Activated CD4-positive, alpha-beta T cell treated with anti-CD3 and anti-CD28 coated beads, Interleukin-2, Interleukin-4, amounts not matched to agents 100 ng/mL and 50 ng/mL, durations not matched to agents 16 hours and 8 hours (primary cell): Measurements from ENCODE around the gene ZNF397.
"Not testable (repeated sequence)": the region's sequence is repeated elsewhere in the genome, so short reads cannot be mapped to it uniquely, and the experiment has no call there.

Experiments
- DNase-seq: peaks from one replicate; pipeline ENCODE4 v3.0.0-alpha.2; 2020; ENCODE audit warnings: low spot score

The ZNF397 gene

DNA sequence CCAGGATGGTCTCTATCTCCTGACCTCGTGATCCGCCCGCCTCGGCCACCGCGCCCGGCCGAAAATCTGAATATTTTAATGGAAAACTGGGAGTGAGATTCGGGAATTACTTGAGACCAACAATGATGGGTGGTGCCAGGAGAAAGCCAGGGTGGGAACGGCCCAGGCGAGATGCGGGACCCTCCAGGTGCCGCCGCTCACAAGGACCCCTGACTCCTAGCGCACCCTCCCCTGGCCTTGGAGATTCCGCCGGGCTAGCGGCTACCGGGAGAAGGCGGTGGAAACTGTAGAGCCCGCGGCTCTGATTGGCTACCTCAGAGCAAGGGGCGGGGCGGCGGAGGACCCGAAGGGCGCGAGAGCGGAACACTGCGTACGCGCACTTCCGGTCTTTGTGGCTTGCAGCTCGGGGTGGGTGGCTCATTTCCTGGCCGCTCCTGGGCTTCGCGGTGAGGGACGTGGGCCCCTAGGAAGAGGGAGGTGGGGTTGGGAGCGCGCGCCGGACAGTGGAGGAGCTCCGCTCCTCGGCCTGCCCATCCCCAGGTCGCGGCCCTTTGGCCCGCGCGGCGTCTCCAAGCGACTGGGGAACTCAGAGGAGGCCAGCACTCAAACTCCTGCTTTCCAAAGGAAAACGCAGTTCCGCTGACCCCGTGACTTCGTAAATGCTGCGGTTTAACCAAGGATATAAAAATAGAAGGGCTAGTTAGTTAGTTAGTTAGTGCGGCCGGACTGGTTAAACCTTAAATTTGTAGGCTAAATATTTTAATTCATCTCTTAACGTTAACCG lies at the start of gene ZNF397:
Gene ZNF397, plus strand, starts transcription at position 371 of the 784 bp plus-strand sequence. CDS start 1,437 bp downstream, outside the sequence.
- peak; percentile 96 for DNase-seq

DNA sequence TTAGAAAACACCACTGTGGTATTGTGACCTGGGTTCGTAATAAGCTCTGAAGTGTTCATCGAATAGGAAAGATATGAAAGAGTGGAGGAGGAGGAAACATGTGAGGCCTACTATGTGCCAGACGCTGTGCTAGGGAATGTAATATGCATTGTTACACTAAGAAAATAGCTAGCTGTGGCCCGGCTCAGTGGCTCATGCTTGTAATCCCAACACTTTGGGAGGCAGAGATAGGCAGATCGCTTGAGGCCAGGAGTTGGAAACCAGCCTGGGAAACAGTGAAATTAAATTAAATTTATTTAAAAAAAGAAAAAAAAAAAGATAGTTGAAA lies 49.2 kb upstream of the ZNF397 start:
- DNase-seq: no peak

DNA sequence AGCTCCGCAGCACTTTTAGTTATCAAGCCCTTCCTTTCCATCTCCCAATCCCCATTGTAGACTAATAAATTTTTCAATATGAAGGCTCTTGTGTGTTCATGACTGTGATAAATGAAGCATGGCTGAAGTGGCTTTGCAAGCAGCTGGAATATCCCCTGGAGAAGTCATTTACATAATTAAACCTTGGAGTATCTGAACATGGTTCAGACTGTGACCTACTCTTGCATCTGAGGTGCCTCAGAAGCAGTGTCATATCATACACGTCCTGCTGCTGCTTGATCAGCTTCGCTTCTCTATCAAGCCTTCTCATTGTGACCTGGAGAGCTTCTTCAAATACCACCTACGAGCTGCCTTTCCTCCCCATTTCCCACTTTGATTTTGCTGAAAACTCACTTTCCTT lies 48.4 kb upstream of the ZNF397 start:
- no peak for DNase-seq

DNA sequence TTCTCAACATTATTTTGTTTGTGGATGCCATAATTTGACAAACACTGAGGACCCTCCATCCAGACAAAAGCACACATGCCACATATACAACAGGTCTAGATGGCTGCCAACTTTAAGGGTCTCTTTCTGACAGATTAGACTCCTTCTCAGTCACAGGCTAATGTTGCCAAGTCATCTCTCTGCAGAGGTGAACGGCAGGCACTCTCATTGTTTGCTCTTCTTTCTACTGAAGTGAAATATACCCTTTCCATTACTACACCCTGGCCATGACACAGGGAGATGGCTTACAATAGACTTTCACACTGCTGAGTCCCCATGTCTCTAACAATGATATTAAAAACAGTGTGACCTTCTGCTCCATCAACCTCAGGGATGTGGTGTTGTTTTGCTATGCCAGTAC lies 47.5 kb upstream of the ZNF397 start:
- DNase-seq: no peak

DNA sequence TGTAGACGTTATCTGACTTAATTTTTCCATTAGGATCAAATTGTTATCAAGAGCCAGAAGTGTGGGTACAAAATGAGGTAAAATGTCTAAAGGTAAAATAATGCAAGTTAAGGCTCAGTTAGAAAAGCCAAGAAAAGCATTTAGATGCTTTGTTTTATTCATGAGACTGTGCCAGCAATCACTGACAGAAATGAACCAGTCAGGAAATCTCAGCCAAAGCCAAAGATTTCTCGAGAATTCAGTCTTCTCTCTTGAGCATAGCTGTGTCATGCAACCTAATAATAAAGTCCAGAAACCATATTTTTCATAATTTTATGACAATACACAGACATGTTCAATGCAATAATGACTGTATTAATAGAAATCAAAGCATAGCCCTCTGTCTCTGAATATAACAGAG lies 43.5 kb upstream of the ZNF397 start:
- DNase-seq: no peak

DNA sequence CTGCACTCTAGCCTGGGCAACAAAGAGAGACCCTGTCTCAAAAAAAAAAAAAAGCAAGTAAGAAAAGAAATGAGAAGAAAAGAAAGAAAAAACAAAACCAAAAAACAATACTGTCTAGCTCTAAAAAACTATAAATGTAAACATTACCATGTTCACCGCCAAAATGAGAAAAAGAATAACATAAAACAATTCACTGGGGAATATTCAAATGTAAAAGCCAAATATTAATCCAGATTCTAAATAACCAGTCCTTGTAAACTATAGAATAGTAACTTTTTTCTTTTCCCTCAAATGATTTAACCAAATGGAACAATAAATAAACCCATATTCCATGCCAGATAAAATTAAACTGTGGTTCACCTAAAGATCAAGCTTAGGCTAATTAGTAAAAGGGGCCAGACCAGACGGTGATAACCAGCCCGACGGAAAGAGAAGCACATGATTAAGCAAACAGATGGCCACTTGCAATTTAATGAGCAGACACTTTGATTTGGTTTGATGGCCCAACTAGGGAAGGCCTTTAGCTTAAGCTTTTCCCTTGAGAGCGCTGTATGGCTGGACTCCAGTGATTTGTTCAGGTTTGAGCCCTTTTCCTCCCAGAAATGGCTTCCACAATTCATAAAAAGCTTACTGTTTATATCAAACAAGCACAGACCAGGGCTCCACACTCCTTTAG lies 39.4 kb upstream of the ZNF397 start:
- DNase-seq: no peak

DNA sequence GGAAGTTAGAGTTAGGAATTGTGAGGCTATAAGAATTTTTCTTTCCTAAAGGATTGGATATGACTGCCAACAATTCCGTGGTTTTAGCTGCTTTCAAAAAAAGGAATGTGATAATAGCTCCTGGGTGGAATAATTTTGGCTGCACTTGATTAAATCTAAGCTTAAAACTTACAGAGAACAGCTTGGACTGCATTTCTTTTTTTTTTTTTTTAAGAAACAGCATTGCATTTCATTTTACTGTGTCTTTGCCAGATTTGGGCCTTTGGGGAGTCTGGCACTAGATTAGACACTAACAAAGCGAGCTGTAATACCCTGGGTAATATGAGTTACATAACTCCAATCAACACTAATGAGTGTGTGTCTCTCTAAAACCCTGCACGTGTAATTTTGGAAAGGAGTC lies 37.8 kb upstream of the ZNF397 start:
- DNase-seq: no peak

DNA sequence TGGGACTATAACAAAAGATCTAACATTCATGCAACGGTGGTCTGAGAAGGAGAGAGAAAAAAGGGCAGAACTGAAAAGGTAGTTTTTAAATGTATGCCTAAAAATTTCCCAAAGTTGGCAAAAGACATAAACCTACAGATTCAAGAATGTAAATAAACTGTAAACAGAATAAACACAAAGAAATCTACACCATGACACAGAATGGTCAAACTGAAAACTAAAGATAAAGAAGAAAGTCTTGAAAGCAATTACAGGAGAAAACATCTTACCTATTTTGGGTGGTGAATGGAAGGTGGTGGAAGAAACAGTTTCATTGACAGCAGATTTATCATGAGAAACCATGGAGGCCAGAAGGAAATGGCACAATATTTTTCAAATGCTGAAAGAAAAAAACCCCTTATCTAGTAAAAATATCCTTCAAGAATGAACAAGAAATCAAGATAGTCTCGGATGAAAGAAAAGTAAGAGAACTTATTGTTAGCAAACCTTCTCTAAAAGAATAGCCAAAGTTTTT lies 35.6 kb upstream of the ZNF397 start:
- no peak for DNase-seq

DNA sequence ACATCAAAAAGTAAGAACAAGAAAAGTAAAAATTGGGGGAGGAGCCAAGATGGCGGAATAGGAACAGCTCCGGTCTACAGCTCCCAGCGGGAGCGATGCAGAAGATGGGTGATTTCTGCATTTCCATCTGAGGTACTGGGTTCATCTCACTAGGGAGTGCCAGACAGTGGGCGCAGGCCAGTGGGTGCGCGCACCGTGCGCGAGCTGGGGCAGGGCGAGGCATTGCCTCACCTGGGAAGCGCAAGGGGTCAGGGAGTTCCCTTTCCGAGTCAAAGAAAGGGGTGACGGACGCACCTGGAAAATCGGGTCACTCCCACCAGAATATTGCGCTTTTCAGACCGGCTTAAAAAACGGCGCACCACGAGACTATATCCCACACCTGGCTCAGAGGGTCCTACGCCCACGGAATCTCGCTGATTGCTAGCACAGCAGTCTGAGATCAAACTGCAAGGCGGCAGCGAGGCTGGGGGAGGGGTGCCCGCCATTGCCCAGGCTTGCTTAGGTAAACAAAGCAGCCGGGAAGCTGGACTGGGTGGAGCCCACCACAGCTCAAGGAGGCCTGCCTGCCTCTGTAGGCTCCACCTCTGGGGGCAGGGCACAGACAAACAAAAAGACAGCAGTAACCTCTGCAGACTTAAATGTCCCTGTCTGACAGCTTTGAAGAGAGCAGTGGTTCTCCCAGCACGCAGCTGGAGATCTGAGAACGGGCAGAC lies 34.9 kb upstream of the ZNF397 start:
- DNase-seq: not testable (repeated sequence)

DNA sequence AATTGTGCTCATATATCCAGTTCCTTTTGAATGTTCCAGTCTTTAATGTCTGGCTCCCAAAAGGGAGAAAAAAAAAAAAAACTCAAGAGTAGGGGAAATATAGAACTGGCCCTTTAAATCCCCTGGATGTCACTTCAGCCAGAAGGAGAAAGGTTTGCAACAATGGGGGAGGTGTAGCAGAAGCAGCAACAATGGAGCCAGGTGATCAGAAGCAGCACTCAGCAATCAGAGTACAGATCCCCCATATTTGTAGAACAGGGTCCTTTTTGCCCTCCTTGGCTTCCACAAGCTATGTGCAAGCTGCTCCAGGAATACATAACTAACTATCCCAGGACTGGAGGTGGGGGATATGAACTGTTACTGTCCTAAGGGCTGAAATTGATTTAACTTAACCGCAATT lies 25.8 kb upstream of the ZNF397 start:
- no peak for DNase-seq

DNA sequence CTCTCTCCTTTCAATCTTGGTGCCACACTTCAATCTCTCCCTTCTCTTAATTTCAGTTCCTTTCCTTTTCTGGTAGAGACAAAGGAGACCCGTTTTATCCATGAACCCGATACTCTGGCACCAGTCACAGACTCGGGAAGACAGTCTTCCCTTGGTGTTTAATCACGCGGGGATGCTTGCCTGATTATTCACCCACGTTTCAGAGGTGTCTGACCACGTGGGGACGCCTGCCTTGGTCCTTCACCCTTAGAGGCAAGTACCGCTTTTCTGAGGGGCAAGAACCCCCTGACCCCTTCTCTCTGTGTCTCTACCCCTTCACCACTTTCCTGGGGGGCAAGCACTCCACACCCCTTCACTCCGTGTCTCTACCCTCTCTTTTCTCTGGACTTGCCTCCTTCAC lies 24.2 kb upstream of the ZNF397 start:
- DNase-seq: not testable (repeated sequence)

DNA sequence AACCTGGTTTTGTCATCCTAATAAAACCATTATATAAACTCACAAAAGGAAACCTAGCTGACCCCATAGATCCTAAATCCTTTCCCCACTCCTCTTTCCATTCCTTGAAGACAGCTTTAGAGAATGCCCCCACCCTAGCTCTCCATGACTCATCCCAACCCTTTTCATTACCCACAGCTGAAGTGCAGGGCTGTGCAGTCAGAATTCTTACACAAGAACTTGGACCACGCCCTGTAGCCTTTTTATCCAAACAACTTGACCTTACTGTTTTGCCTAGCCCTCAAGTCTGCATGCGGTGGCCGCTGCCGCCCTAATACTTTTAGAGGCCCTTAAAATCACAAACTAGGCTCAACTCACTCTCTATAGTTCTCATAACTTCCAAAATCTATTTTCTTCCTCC lies 21.5 kb upstream of the ZNF397 start:
- DNase-seq: not testable (repeated sequence)

DNA sequence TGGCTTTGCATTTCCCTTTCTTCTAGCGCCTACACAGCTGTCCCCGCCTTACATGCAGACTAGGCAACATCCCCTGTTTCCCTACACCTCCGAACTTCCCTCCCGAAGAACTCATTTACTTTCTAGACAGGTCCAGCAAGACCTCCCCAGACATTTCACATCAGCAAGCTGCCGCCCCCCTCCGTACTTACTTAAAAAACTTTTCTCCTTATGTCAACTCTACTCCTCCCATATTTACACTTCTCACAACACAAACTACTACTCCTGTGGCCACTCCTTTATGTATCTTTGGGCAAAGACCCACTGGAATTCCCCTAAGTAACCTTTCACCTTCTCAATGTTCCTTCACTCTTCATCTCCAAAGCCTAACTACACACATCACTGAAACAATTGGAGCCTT lies 20.4 kb upstream of the ZNF397 start:
- no peak for DNase-seq

DNA sequence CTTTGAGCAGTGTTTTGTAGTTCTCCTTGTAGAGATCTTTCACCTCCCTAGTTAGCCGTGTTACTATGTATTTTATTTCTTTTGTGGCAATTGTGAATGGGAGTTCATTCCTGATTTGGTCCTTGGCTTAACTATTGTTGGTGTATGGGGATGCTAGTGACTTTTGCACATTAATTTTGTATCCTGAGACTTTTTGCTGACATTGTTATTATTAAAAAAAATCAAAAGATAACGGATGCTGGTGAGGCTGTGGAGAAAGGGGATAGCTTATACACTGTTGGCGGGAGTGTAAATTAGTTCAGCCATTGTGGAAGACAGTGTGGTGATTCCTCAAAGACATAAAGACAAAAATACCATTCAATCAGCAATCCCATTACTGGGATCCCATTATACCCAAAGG lies 17.0 kb upstream of the ZNF397 start:
- DNase-seq: no peak

DNA sequence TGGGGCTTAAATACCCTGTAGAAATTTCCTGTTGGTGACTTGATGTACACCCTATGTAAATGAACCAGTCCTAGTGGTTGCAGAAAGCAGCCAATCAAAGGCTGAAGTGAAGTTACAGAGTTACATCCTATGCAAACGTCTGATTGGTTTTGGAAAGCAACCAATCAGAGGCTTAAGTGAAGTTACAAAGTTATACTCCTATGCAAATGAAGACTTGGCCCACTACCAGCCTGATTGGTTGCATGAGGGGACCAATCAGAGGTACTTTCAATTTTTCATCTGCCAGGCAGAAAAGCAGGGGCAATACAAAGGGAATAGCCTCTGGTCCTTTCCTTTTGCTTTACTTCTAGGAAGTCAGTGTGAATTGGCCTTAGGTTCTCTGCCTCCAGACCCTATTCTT lies 13.6 kb upstream of the ZNF397 start:
- DNase-seq: no peak

DNA sequence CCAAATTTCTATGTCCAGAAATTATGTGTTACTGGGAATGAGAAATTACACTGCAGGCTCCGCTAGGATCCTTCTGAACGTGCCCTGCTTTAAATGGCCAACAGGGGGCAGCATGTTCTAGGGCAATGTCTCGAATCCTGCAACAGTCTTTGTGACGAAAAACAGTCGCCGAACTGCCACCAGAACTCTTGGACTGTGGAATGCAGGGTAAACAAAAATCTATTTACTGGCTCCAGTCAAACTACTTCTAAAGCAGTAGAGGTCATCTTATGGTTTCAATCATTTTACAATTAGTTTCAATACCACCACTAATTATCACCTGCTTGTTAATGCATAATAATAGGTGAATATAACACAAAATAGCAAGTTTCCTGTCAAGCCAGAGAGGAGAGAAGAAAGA lies 9.8 kb upstream of the ZNF397 start:
- peak; percentile 80 for DNase-seq

DNA sequence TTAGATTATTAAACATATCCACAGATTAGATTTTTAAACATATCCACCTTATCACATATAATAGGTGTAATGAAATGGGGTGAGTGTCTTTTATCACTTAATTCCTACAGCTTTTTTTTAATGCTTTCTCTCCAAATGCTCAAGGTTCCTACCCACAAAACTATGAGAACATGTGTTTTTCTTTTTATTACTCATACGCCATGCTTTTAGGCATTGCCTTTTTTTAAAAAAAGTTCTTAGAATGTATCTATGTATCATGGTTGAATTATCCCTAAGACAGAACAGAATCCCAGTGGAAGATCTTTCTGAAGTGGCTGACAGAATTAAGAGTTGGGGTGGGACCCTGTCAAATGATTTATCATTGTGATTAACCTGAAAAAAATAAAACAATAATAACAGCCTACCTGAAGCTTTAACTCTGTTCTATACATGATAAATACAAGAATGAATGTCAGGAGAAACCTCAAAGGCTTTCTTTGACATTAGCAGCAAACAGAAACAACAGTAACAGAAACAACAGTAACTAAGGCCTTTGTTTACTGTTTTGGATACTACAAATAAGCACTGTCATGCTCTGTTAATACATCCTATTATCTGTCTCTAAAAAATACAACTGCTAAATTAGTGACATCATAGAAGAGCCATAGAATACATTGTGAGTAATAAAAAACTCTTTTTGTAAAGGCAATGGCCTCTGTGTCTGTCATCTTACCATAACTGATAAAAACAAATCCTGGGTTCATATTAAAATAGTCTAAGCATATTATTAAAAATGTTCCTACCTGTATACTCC lies 4.1 kb upstream of the ZNF397 start:
- DNase-seq: no peak

DNA sequence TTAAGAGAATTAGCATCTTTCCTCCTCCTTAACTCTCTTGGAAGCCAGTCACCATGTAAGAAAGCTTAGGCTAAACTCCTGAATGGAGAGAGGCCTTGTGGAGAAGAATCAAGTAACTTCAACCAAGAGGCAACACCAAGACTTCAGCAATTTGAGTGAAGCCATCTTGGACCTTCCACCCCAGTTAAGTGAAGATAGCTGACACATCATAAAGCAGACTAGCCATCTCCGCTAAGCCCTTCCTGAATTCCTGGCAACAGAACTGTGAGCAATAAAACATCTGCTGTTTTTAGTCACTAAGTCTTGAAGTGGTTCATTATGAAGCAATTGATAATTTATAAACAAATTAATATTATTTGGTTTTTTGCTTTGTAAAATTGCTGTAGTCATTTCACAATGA lies 1.5 kb upstream of the ZNF397 start:
- no peak for DNase-seq

DNA sequence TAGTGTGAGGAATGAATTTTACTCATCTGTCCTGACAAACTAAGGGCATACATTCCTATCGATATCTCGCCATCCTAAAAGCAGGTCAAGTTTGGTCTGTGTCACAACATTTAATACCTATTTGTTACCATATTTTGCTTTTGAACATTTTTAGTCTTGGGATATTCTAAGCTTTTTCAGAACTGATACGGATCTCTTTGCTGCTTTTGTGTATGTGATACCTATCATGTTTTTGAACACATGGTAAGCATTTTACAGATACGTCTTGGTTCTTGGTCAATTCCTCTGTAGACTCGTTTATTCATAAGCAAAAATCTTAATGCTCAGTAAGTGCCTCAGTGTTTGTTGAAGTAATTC lies 592 bp downstream of the ZNF397 start:
- no peak for DNase-seq

DNA sequence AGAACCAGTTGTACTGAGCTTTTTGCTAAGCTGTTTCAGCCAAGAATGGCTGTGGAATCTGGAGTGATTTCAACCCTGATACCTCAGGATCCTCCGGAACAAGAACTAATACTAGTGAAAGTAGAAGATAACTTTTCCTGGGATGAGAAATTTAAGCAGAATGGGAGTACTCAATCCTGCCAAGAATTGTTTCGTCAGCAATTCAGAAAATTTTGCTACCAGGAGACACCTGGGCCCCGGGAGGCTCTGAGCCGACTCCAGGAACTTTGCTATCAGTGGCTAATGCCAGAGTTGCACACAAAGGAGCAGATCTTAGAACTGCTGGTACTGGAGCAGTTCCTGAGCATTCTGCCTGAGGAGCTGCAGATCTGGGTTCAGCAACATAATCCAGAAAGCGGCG lies 1.6 kb downstream of the ZNF397 start:
- no peak for DNase-seq

DNA sequence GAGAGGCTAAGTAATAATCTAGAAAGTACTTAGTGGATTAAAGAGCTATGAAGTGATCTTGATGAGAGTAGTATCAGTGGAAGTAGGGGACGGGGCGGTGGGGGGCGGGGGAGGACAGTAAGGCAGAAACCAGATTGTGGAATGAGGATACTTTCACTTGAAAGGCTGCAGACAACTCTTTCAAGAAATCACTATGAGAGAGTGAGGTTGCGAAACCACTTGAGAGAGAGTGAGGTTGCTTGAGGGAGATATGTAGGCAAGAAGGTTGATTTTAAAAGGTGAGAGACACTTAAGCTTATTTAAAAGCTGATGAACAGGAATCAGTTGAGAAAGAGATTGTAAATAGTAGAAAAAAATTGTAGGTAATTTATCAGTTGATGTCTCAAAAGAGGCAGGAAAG lies 3.8 kb downstream of the ZNF397 start:
- no peak for DNase-seq

DNA sequence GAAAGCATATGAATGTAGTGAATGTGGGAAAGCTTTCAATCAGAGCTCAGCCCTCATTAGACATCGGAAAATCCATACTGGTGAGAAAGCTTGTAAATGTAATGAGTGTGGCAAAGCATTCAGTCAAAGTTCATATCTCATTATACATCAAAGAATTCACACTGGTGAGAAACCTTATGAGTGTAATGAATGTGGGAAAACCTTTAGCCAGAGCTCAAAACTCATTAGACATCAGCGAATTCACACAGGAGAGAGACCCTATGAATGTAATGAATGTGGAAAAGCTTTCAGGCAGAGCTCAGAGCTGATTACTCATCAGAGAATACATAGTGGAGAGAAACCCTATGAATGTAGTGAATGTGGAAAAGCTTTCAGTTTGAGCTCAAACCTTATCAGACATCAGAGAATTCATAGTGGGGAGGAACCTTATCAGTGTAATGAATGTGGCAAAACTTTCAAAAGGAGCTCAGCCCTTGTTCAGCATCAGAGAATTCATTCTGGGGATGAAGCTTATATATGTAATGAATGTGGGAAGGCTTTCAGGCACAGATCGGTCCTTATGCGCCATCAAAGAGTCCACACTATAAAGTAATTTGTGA lies 5.0 kb downstream of the ZNF397 start:
- DNase-seq: no peak
